ENCODE results near the gene ACTL7B.

DNA sequence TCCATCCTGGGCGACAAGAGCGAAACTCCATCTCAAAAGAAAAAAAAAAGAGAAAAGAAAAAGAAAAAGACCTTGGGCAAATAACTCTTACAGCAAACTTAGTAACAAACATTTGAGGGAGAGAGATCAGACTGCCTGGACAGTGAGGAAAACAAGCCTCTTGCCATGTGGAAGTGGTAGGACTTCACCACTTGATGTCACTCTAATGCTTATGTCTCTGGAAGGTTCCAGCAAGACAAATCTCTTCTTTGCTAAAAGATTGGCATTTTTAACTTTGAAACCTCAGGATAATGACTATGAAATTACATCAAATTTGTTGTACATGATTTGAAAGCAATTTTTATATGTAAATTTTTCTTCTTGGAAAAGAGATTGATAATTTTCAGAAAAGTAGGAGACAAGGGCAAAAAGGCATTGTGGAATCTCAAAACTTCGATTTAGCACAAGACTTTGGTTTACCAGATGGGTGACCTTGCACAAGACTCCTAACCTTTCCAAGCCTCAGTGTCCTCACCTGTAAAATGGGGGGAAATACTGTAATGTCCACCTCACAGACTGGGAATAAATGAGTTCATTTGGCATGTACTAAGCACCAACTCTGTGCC is 5.4 kb downstream of the ACTL7B start:
- TF ChIP-seq POLR2AphosphoS5 (IDR thresholded peaks at IDR 0.05) (no peak), POLR2A (IDR thresholded peaks at IDR 0.05; ENCODE audit: low read depth) (no peak)
